Caco-2 (cell line): ENCODE results near the gene AJUBA. TPM values are rescaled to one million over a fixed set of nuclear protein-coding genes. Genes with fewer than 3 reads are reported as not detected.

ENCODE experiments used
- BruUV-seq: library from RNA; stranded (reverse); fragments of 400-500 nt; replicated peaks from 2 replicates; lab custom pipeline; 2021; lab: Mats Ljungman, UMichigan
- CTCF ChIA-PET: fragments of 300-600 bp; sonication (Branson Sonifier 250); formaldehyde crosslinking; loops from one replicate; lab custom pipeline; 2022; ENCODE audit warnings: antibody characterized with exemption; lab: Charles Lee
- POLR2A ChIA-PET: fragments of 300-600 bp; sonication (Branson Sonifier 250); formaldehyde crosslinking; loops from one replicate; lab custom pipeline; 2022; ENCODE audit warnings: antibody characterized with exemption; lab: Charles Lee
- DNase-seq, 2 experiments: peaks; one replicate each; pipeline versions ENCODE4 v3.0.0 to v3.0.0-alpha.2; 2020 to 2022
- H3K27me3 ChIP-seq: replicated peaks from 2 replicates; pipeline ENCODE4 v1.6.0; 2011; ENCODE audit warnings: low read length; ENCODE audit not compliant: control insufficient read depth, insufficient read depth
- H3K36me3 ChIP-seq: 2 replicates; pipeline ENCODE4 v1.5.1; 2011; ENCODE audit warnings: low read length; ENCODE audit not compliant: control insufficient read depth, insufficient read depth
- H3K4me1 ChIP-seq: fragments of 250-450 bp; sonication (Bioruptor Pico); 2 replicates; pipeline ENCODE4 v1.5.1; 2020; ENCODE audit warnings: mild to moderate bottlenecking
- H3K4me3 ChIP-seq: 2 replicates; pipeline ENCODE4 v1.5.1; 2011; ENCODE audit warnings: low read depth, mild to moderate bottlenecking, control low read depth, low read length
- H3K9me3 ChIP-seq: fragments of 250-450 bp; sonication (Bioruptor Pico); 2 replicates; pipeline ENCODE4 v1.5.1; 2020; ENCODE audit warnings: mild to moderate bottlenecking, moderate library complexity
- H3K27ac Mint-ChIP-seq: one replicate; pipeline ENCODE4 v1.8.0; 2022; ENCODE audit warnings: mixed read lengths; ENCODE audit not compliant: unreplicated experiment
- H3K27me3 Mint-ChIP-seq: one replicate; pipeline ENCODE4 v1.8.0; 2022; ENCODE audit warnings: mixed read lengths; ENCODE audit not compliant: insufficient read depth, unreplicated experiment
- H3K36me3 Mint-ChIP-seq: one replicate; pipeline ENCODE4 v1.8.0; 2022; ENCODE audit warnings: mild to moderate bottlenecking, mixed read lengths; ENCODE audit not compliant: insufficient read depth, unreplicated experiment
- H3K4me1 Mint-ChIP-seq: one replicate; pipeline ENCODE4 v1.8.0; 2022; ENCODE audit warnings: low read depth, mixed read lengths; ENCODE audit not compliant: unreplicated experiment
- H3K4me3 Mint-ChIP-seq: one replicate; pipeline ENCODE4 v1.8.0; 2022; ENCODE audit warnings: mild to moderate bottlenecking, moderate library complexity, mixed read lengths; ENCODE audit not compliant: unreplicated experiment
- H3K9me3 Mint-ChIP-seq: one replicate; pipeline ENCODE4 v1.8.0; 2022; ENCODE audit warnings: mixed read lengths; ENCODE audit not compliant: unreplicated experiment
- CTCF ChIP-seq, 2 experiments: fragments of 200-600 bp in 1 of 2; IDR thresholded peaks; 1 replicate in 1 of 2; 2 replicates in 1 of 2; pipeline versions ENCODE4 v1.5.1 to v1.8.0; 2011 to 2022; ENCODE audit warnings: antibody characterized with exemption in 1 of 2, control low read depth in 1 of 2, inconsistent platforms in 1 of 2, low read depth in 1 of 2, low read length in 1 of 2, mild to moderate bottlenecking in 1 of 2, moderate library complexity in 1 of 2; ENCODE audit not compliant: insufficient read depth in 1 of 2, severe bottlenecking in 1 of 2, unreplicated experiment in 1 of 2
- intact Hi-C: fragments of 100-400 bp; cut with micrococcal nuclease; formaldehyde crosslinking; loops from one replicate; pipeline ENCODE4 v1.10.0; 2022; ENCODE audit not compliant: unreplicated experiment
- total RNA-seq: library from RNA; stranded (reverse); gene quantifications from 2 replicates; pipeline ENCODE4 v1.2.3, GENCODE V29; 2022

The AJUBA gene
- total RNA-seq, 1 experiment from 2014 or later = 211 TPM

- Histone ChIP-seq H3K9me3 (no peaks in the 10 kb centered on the region), H3K4me3 (no peak overlapping the region), H3K36me3 (peaks cover 11% of the 10 kb centered on the region), H3K27me3 (no peaks in the 10 kb centered on the region), H3K4me1 (peaks cover 58% of the 10 kb centered on the region)
- Mint-ChIP-seq H3K9me3 (no peaks in the 10 kb centered on the region), H3K4me1 (peaks cover 46% of the 10 kb centered on the region), H3K27me3 (no peaks in the 10 kb centered on the region), H3K4me3 (no peak overlapping the region), H3K27ac (peak overlapping the region; percentile 88), H3K36me3 (peaks cover 87% of the 10 kb centered on the region)
- TF ChIP-seq CTCF (IDR thresholded peaks at IDR 0.05; ENCODE audit: insufficient read depth in 1 of 2, low read depth in 1 of 2, low read length in 1 of 2, severe bottlenecking in 1 of 2, unreplicated experiment in 1 of 2) = no peak
- DNase-seq = no peak
- ChIA-PET POLR2A (interaction anchor here (0.5 to 2.4 kb wide), 14 partner anchors 9 to 1132 kb away, joined by 3 to 25 read pairs (median 5); partner anchors contain the start of genes ACIN1, C14orf119, CDH24 and HAUS4), CTCF (interaction anchor here (0.6 to 3.6 kb wide), 10 partner anchors 9 to 91 kb away, joined by 3 to 36 read pairs (median 7); partner anchors contain the start of genes HAUS4 and PRMT5)
- BruUV-seq = no TSS peak
- intact Hi-C loops = loop anchor here (2.0 to 5.0 kb wide), 4 partner anchors 21 to 415 kb away; partner anchors contain the start of genes HAUS4 and PRMT5
Measured at GRCh38 chr14:22977434-22977683, 5.0 kb downstream of the AJUBA start.

DNA sequence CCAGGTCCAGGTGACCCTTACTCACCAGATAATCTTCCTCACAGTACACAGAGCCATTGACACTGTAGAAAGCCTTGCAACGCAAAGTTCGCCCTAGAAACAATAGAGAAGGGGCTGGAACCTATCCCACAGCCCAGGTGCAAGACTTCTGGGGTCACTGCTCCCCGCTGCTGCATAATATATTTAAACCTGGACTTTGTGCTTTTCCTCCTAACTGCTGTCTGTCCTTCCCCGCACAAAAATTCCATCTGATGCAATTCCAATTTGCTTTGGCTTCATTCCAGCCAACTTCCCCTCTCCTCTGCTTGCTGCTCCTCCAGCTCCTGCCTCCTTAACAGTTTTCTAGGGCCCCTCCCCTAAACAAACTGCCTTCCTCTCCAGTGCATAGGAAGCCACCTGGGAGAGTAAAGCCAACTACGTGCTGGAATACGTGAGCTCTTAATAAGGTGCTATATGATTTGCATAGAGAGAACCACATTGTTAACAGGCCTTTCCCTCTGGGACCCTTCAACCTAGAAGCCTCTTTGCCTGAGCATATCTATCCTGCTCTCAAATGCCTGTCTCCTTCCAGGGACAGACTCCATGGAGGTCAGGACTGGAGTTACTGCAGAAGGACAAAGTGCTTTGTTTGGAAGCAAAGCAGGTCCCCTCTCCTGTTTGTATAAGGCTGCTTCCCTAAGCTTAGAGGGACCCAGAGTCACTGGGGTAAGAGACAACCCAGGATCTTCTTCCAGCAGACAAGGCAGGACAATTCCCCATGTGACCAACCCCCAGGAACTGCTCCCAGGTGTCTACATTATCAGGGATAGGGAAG is 5.5 kb downstream of the AJUBA start:
- no peak for TF ChIP-seq CTCF (IDR thresholded peaks at IDR 0.05; ENCODE audit: insufficient read depth in 1 of 2, low read depth in 1 of 2, low read length in 1 of 2, severe bottlenecking in 1 of 2, unreplicated experiment in 1 of 2)
- no peaks in the 10 kb centered on the region for H3K27me3 Mint-ChIP-seq
- no TSS peak for BruUV-seq
- DNase-seq = peak; percentile 79 to 86
- H3K27ac Mint-ChIP-seq = peak overlapping the region; percentile 88
- CTCF ChIA-PET = interaction anchor here (0.6 to 3.6 kb wide), 12 partner anchors 9 to 113 kb away, joined by 4 to 36 read pairs (median 7); partner anchors contain the start of genes CDH24, HAUS4 and PRMT5
- H3K36me3 ChIP-seq = peaks cover 11% of the 10 kb centered on the region
- H3K9me3 Mint-ChIP-seq = no peaks in the 10 kb centered on the region
- no peak overlapping the region for H3K4me3 Mint-ChIP-seq
- H3K4me3 ChIP-seq = no peak overlapping the region
- H3K4me1 Mint-ChIP-seq = peaks cover 51% of the 10 kb centered on the region
- H3K9me3 ChIP-seq = no peaks in the 10 kb centered on the region
- no peaks in the 10 kb centered on the region for H3K27me3 ChIP-seq
- POLR2A ChIA-PET = interaction anchor here (0.5 to 2.4 kb wide), 14 partner anchors 9 to 158 kb away, joined by 3 to 25 read pairs (median 6); partner anchors contain the start of genes ACIN1, C14orf119, CDH24 and HAUS4
- peaks cover 58% of the 10 kb centered on the region for H3K4me1 ChIP-seq
- intact Hi-C loops = loop anchor here (2.0 to 5.0 kb wide), 4 partner anchors 20 to 415 kb away; partner anchors contain the start of genes HAUS4 and PRMT5
- H3K36me3 Mint-ChIP-seq = peaks cover 93% of the 10 kb centered on the region

- peak overlapping the region; percentile 84 for H3K27ac Mint-ChIP-seq
- intact Hi-C loops = loop anchor here (5.0 kb wide), 2 partner anchors 152 to 412 kb away; no protein-coding TSS in a partner anchor
- POLR2A ChIA-PET = no interaction called here
- no TSS peak for BruUV-seq
- peaks cover 58% of the 10 kb centered on the region for H3K4me1 ChIP-seq
- H3K4me3 ChIP-seq = no peak overlapping the region
- H3K36me3 Mint-ChIP-seq = peaks cover 99% of the 10 kb centered on the region
- peak overlapping the region; percentile 27 for H3K4me3 Mint-ChIP-seq
- no peak for TF ChIP-seq CTCF (IDR thresholded peaks at IDR 0.05; ENCODE audit: insufficient read depth in 1 of 2, low read depth in 1 of 2, low read length in 1 of 2, severe bottlenecking in 1 of 2, unreplicated experiment in 1 of 2)
- peaks cover 52% of the 10 kb centered on the region for H3K4me1 Mint-ChIP-seq
- CTCF ChIA-PET = interaction anchor here (3.2 to 3.6 kb wide), 2 partner anchors 8 to 11 kb away, joined by 36 to 37 read pairs; partner anchors contain the start of gene AJUBA
- H3K27me3 ChIP-seq = no peaks in the 10 kb centered on the region
- H3K9me3 ChIP-seq = no peaks in the 10 kb centered on the region
- H3K36me3 ChIP-seq = peaks cover 11% of the 10 kb centered on the region
- no peak for DNase-seq
- no peaks in the 10 kb centered on the region for H3K27me3 Mint-ChIP-seq
- no peaks in the 10 kb centered on the region for H3K9me3 Mint-ChIP-seq
Measured at GRCh38 chr14:22974530-22975313, 7.6 kb downstream of the AJUBA start.
